Measurements from ENCODE around the gene IDH2. TPM values are rescaled to one million over a fixed set of nuclear protein-coding genes. Genes with fewer than 3 reads are reported as not detected.

IDH2 gene
- total RNA-seq, 3 donors from 2014 or later (not counting 1 experiment from before 2014, with no cell fraction given): 72.3 to 91.5 (median 81.0) TPM

DNA sequence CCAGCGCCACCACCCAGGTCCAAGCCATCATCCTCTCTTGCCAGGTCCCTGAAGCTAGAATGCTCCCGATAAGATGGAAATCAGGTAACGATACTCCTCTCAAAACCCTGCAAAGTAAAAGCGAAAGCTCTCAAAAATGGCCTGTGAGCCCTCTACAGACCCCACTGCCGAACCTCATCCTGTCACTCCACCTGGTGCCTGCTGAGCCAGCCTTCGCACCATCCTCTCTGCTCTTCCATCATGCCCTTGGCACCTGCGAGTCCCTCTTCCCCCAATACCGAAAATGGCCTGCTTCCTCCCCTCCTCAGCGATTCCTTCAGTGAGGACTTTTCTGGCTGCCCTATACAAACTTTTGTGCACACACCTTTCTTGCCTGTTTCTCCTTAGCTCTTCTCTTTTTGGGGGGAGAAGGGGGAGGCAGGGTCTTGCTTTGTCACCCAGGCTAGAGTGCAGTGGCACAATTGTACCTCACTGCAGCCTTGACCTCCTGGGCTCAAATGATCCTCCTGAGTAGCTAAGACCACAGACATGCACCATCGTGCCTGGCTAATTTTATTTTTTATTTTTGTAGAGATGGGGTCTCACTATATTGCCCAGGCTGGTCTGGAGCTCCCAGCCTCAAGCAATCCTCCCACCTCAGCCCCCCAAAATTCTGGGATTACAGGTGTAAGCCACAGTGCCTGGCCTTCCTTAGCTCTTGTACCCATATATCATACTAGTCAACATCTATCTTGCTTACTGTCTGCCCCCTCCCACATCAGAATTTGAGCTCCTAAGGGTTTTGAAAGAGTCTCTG lies 3.0 kb downstream of the IDH2 start:
- Mint-ChIP-seq H3K27me3 (ENCODE audit: low read depth in 2 of 2) (no peaks in the 10 kb centered on the region), H3K4me1 (peaks cover 78 to 81% of the 10 kb centered on the region in 2 donors), H3K4me3 (peak overlapping the region; percentile 90), H3K36me3 (no peaks in the 10 kb centered on the region), H3K27ac (peak overlapping the region; percentile 94 to 100), H3K9me3 (no peaks in the 10 kb centered on the region)
- TF ChIP-seq, protein P1, sequence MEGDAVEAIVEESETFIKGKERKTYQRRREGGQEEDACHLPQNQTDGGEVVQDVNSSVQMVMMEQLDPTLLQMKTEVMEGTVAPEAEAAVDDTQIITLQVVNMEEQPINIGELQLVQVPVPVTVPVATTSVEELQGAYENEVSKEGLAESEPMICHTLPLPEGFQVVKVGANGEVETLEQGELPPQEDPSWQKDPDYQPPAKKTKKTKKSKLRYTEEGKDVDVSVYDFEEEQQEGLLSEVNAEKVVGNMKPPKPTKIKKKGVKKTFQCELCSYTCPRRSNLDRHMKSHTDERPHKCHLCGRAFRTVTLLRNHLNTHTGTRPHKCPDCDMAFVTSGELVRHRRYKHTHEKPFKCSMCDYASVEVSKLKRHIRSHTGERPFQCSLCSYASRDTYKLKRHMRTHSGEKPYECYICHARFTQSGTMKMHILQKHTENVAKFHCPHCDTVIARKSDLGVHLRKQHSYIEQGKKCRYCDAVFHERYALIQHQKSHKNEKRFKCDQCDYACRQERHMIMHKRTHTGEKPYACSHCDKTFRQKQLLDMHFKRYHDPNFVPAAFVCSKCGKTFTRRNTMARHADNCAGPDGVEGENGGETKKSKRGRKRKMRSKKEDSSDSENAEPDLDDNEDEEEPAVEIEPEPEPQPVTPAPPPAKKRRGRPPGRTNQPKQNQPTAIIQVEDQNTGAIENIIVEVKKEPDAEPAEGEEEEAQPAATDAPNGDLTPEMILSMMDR (IDR thresholded peaks at IDR 0.05): no peak
- H3K27ac ChIP-seq (ENCODE audit: low read length): peak overlapping the region; percentile 90
- H3K4me3 ChIP-seq (ENCODE audit: low read length): peak overlapping the region; percentile 14
- H3K9me3 ChIP-seq (ENCODE audit: control insufficient read depth, insufficient read depth, low read length): no peaks in the 10 kb centered on the region
- H3K4me1 ChIP-seq (ENCODE audit: control insufficient read depth, insufficient read depth, low read length): peaks cover 77% of the 10 kb centered on the region
- H3K27me3 ChIP-seq (ENCODE audit: control insufficient read depth, insufficient read depth, low read length): no peaks in the 10 kb centered on the region
- intact Hi-C loops (cut with micrococcal nuclease): loop anchor here (5.0 kb wide), 1 partner anchor 133 kb away; the partner anchor contains the start of genes CIB1 and GDPGP1
- no peaks in the 10 kb centered on the region for H3K36me3 ChIP-seq (ENCODE audit: control insufficient read depth, insufficient read depth, low read length)
- ATAC-seq (peak in 2 of 3 donors; percentile 19 to 22), DNase-seq (peak in 1 of 2 donors; percentile 82)
- 42% methylated on average over 9 of the region's 10 CpGs for WGBS (ENCODE audit: insufficient coverage)

DNA sequence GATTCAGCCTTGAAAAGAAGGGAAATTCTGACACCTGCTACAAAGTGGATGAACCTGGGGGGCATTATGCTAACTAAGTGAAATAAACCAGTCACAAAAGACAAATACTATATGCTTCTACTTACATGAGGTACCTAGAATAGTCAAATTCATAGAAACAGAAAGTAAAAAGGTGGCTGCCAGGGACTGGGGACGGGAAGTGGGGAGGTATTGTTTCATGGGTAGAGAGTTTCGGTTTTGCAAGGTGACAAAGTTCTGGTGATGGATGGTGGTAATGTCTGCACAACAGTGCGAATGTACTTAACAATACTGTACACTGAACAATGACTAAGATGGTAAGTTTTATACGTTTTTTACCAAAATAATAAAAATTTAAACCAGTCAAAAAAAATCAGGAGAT lies 4.8 kb downstream of the IDH2 start:
- Histone ChIP-seq H3K36me3 (ENCODE audit: control insufficient read depth, insufficient read depth, low read length) (no peaks in the 10 kb centered on the region), H3K4me1 (ENCODE audit: control insufficient read depth, insufficient read depth, low read length) (peaks cover 74% of the 10 kb centered on the region), H3K9me3 (ENCODE audit: control insufficient read depth, insufficient read depth, low read length) (no peaks in the 10 kb centered on the region), H3K27ac (ENCODE audit: low read length) (peak overlapping the region; percentile 90), H3K27me3 (ENCODE audit: control insufficient read depth, insufficient read depth, low read length) (no peaks in the 10 kb centered on the region), H3K4me3 (ENCODE audit: low read length) (no peak overlapping the region)
- H3K27ac Mint-ChIP-seq: peak overlapping the region; percentile 94 to 100
- TF ChIP-seq, protein P1 (IDR thresholded peaks at IDR 0.05): no peak
- ATAC-seq (peak; percentile 70 to 81 (median 74)), DNase-seq (peak; percentile 43 to 88)
- H3K27me3 Mint-ChIP-seq (ENCODE audit: low read depth in 2 of 2): no peaks in the 10 kb centered on the region
- intact Hi-C loops (cut with micrococcal nuclease): loop anchor here (2.0 to 5.0 kb wide), 2 partner anchors 59 to 135 kb away; partner anchors contain the start of genes CIB1 and GDPGP1
- peaks cover 75 to 79% of the 10 kb centered on the region in 2 donors for H3K4me1 Mint-ChIP-seq
- H3K9me3 Mint-ChIP-seq: no peaks in the 10 kb centered on the region
- H3K4me3 Mint-ChIP-seq: peak overlapping the region; percentile 90
- H3K36me3 Mint-ChIP-seq: no peaks in the 10 kb centered on the region
- WGBS (ENCODE audit: insufficient coverage): 0% methylated on average over 2 of the region's 4 CpGs

DNA sequence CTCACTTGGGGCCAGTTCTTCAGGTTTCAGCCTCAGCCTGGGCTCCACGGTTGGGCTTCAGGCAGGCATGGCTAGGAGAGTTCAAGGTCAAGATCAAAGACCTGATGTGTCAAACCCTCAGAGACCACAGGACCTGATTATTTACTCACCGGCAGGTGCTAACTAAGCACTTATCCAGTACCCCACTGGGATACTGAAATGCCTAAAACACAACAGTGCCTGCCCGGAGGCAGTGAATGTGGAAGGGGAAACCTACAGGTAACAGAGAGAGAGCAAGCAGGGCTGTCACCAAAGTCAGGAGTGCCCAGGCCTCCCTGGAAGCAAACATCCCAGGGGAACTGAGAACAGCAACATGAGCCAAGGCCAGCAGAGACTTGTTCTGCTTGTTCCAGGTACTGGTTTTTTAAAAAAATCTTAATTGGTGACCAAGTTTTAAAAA lies 6.7 kb downstream of the IDH2 start:
- H3K4me3 ChIP-seq (ENCODE audit: low read length): no peak overlapping the region
- H3K9me3 Mint-ChIP-seq: no peaks in the 10 kb centered on the region
- H3K4me3 Mint-ChIP-seq: peak overlapping the region; percentile 70
- peak overlapping the region; percentile 90 for H3K27ac ChIP-seq (ENCODE audit: low read length)
- peaks cover 66 to 74% of the 10 kb centered on the region in 2 donors for H3K4me1 Mint-ChIP-seq
- H3K36me3 Mint-ChIP-seq: no peaks in the 10 kb centered on the region
- H3K27ac Mint-ChIP-seq: peak overlapping the region; percentile 94 to 100
- DNase-seq: peak in 1 of 2 donors; percentile 66
- TF ChIP-seq, protein P1 (IDR thresholded peaks at IDR 0.05): no peak
- H3K9me3 ChIP-seq (ENCODE audit: control insufficient read depth, insufficient read depth, low read length): no peaks in the 10 kb centered on the region
- intact Hi-C loops (cut with micrococcal nuclease): loop anchor here (5.0 kb wide), 1 partner anchor 137 kb away; the partner anchor contains the start of genes CIB1 and GDPGP1
- H3K4me1 ChIP-seq (ENCODE audit: control insufficient read depth, insufficient read depth, low read length): peaks cover 62% of the 10 kb centered on the region
- H3K27me3 Mint-ChIP-seq (ENCODE audit: low read depth in 2 of 2): no peaks in the 10 kb centered on the region
- H3K27me3 ChIP-seq (ENCODE audit: control insufficient read depth, insufficient read depth, low read length): no peaks in the 10 kb centered on the region
- peaks cover 11% of the 10 kb centered on the region for H3K36me3 ChIP-seq (ENCODE audit: control insufficient read depth, insufficient read depth, low read length)
- peak in 1 of 3 donors; percentile 5 for ATAC-seq
- WGBS (ENCODE audit: insufficient coverage): 39% methylated on average over 3 of the region's 3 CpGs
